GM23338 (cell line): ENCODE data around the gene ALMS1.

Experiments
- CREB1 ChIP-seq: fragments of 250-450 bp; sonication (Bioruptor Pico); IDR thresholded peaks from 2 replicates; pipeline ENCODE4 v1.5.0; 2020; ENCODE audit warnings: low read depth, mild to moderate bottlenecking, moderate library complexity
- CTCF ChIP-seq, 2 experiments: fragments of 200-600 bp in 1 of 2; sonication (generic) in 1 of 2; conservative IDR thresholded peaks; 2 replicates each; pipeline versions ENCODE4 v1.5.1 to v1.6.1; 2016 to 2017; ENCODE audit warnings: antibody characterized with exemption in 2 of 2, low read depth in 2 of 2, mild to moderate bottlenecking in 2 of 2, moderate library complexity in 1 of 2
- EZH2 ChIP-seq: fragments of 200-600 bp; sonication (generic); IDR thresholded peaks from one replicate; pipeline ENCODE4 v1.8.0; 2017; ENCODE audit warnings: antibody characterized with exemption, mild to moderate bottlenecking, low read depth; ENCODE audit not compliant: unreplicated experiment
- EZH2phosphoT487 ChIP-seq: fragments of 200-600 bp; sonication (generic); IDR thresholded peaks from one replicate; pipeline ENCODE4 v1.8.1; 2018; ENCODE audit warnings: antibody characterized with exemption; ENCODE audit not compliant: unreplicated experiment
- POLR2AphosphoS5 ChIP-seq: IDR thresholded peaks from 2 replicates; pipeline ENCODE4 v1.6.1; 2016; ENCODE audit warnings: antibody characterized with exemption, low read depth
- REST ChIP-seq: IDR thresholded peaks from one replicate; pipeline ENCODE4 v1.6.1; 2018; ENCODE audit warnings: antibody characterized with exemption; ENCODE audit not compliant: unreplicated experiment
- STAT1 ChIP-seq: IDR thresholded peaks from one replicate; pipeline ENCODE4 v1.6.1; 2016; ENCODE audit warnings: antibody characterized with exemption; ENCODE audit not compliant: unreplicated experiment
- ZNF114 ChIP-seq: fragments of 250-450 bp; sonication (Bioruptor Pico); IDR thresholded peaks from 2 replicates; pipeline ENCODE4 v1.5.0; 2020; ENCODE audit warnings: mild to moderate bottlenecking, moderate library complexity
- TF ChIP-seq, protein P1 (sequence below): IDR thresholded peaks from 2 replicates; pipeline ENCODE4 v1.6.1; 2016; ENCODE audit warnings: antibody characterized with exemption

DNA sequence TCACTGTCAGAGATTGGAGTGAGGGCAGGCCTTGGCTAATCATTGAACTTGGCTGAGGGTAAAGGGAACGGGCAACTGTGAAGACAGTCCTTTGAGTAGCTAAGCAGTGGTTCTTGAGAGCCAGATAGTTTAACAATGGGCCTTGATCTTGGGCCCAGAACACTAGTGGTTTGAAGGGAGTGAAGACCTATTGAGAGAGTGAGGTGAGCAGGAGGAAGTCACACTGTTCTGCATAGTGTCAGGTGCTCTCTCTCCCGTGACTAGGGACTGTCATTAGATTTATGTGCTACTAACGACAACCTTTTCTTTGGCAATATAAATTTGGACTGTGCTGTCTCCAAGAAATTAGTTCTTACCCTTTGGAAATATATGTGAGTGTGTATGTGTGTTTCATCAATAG, 44.6 kb upstream of the ALMS1 start:
- no peak for TF ChIP-seq CTCF (conservative IDR thresholded peaks at IDR 0.05; ENCODE audit: low read depth in 2 of 2)
- TF ChIP-seq EZH2: no peak
- no peak for TF ChIP-seq STAT1
- TF ChIP-seq POLR2AphosphoS5: no peak
- TF ChIP-seq REST: no peak
- no peak for TF ChIP-seq CREB1 (CRISPR knock-in tag)
- no peak for TF ChIP-seq EZH2phosphoT487
- TF ChIP-seq, protein P1, sequence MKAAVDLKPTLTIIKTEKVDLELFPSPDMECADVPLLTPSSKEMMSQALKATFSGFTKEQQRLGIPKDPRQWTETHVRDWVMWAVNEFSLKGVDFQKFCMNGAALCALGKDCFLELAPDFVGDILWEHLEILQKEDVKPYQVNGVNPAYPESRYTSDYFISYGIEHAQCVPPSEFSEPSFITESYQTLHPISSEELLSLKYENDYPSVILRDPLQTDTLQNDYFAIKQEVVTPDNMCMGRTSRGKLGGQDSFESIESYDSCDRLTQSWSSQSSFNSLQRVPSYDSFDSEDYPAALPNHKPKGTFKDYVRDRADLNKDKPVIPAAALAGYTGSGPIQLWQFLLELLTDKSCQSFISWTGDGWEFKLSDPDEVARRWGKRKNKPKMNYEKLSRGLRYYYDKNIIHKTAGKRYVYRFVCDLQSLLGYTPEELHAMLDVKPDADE: no peak
- no peak for TF ChIP-seq ZNF114 (CRISPR knock-in tag)
